HEK293T (cell line): ENCODE data around the gene LMO2.

Experiments
- CTBP1 ChIP-seq: fragments of 450-650 bp; IDR thresholded peaks from 2 replicates; pipeline ENCODE4 v1.6.1; 2016; ENCODE audit warnings: borderline replicate concordance
- FOXK2 ChIP-seq: fragments of 450-650 bp; IDR thresholded peaks from 2 replicates; pipeline ENCODE4 v1.6.1; 2016; ENCODE audit warnings: mild to moderate bottlenecking
- LEF1 ChIP-seq: fragments of 450-650 bp; IDR thresholded peaks from 2 replicates; pipeline ENCODE4 v1.6.1; 2017; ENCODE audit warnings: mild to moderate bottlenecking, borderline replicate concordance
- NFRKB ChIP-seq: fragments of 450-650 bp; IDR thresholded peaks from 2 replicates; pipeline ENCODE4 v1.6.1; 2016; ENCODE audit warnings: mild to moderate bottlenecking, moderate library complexity
- ZNF384 ChIP-seq: fragments of 450-650 bp; IDR thresholded peaks from 2 replicates; pipeline ENCODE4 v1.6.1; 2016

- TF ChIP-seq CTBP1 (no peak), NFRKB (no peak), ZNF384 (no peak), LEF1 (no peak), FOXK2 (no peak)
Observed at GRCh38 chr11:33926671-33927552, 35.0 kb upstream of the LMO2 start.
